ENCODE data around the gene SPATA13.

DNA sequence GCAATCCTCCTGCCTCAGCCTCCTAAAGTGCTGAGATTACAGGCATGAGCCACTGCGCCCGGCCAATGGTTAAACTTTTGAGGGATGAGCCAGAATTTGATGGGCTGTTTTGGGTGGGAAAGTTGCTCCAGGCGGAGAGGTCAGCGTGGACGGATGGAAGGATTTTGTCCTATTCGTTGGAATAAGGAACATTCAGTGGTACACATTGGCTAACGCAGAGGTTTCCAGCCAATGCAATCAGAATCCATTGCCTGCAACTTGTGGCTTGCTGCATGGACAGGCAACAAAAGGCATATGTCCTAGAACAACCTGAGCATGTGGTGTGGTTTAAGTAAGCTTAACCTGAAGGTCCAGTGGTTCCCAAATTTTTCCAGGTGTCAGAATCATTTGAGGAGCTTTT, 113.4 kb downstream of the SPATA13 start:
- TF ChIP-seq, protein P1, sequence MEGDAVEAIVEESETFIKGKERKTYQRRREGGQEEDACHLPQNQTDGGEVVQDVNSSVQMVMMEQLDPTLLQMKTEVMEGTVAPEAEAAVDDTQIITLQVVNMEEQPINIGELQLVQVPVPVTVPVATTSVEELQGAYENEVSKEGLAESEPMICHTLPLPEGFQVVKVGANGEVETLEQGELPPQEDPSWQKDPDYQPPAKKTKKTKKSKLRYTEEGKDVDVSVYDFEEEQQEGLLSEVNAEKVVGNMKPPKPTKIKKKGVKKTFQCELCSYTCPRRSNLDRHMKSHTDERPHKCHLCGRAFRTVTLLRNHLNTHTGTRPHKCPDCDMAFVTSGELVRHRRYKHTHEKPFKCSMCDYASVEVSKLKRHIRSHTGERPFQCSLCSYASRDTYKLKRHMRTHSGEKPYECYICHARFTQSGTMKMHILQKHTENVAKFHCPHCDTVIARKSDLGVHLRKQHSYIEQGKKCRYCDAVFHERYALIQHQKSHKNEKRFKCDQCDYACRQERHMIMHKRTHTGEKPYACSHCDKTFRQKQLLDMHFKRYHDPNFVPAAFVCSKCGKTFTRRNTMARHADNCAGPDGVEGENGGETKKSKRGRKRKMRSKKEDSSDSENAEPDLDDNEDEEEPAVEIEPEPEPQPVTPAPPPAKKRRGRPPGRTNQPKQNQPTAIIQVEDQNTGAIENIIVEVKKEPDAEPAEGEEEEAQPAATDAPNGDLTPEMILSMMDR (IDR thresholded peaks at IDR 0.05; ENCODE audit: extremely low read depth in 1 of 2, insufficient read depth in 1 of 2, low read depth in 1 of 2, low read length in 2 of 2), result no peak
- TF ChIP-seq POLR2A (IDR thresholded peaks at IDR 0.05; ENCODE audit: low read depth, low read length) (no peak), JUN (IDR thresholded peaks at IDR 0.05; ENCODE audit: borderline replicate concordance, insufficient read depth, insufficient read length, low read depth) (no peak), GATA2 (IDR thresholded peaks at IDR 0.05; ENCODE audit: insufficient read depth, insufficient read length, low read depth, low read length) (no peak), FOS (IDR thresholded peaks at IDR 0.05; ENCODE audit: borderline replicate concordance, insufficient read depth, low read length) (no peak), EZH2 (IDR thresholded peaks at IDR 0.05; ENCODE audit: borderline replicate concordance, low read depth, low read length, severe bottlenecking) (no peak)

Data from endothelial cell of umbilical vein (primary cell).